Body of pancreas (tissue), 4 donors: Measurements from ENCODE around the gene CLIP1.

ENCODE experiments used
- CTCF ChIP-seq, 7 experiments: fragments of 450-650 bp in 4 of 7; fragments of 200-600 bp in 3 of 7; sonication (generic) in 3 of 7; IDR thresholded peaks; one replicate each; pipeline ENCODE4 v1.5.1; 2016 to 2019; ENCODE audit warnings: antibody characterized with exemption in 7 of 7
- POLR2A ChIP-seq, 3 donors: fragments of 450-650 bp; IDR thresholded peaks; one replicate each; pipeline ENCODE4 v1.6.1; 2016; ENCODE audit warnings: antibody characterized with exemption in 3 of 3, mild to moderate bottlenecking in 2 of 3

- TF ChIP-seq CTCF (IDR thresholded peaks at IDR 0.05) (no peak), POLR2A (IDR thresholded peaks at IDR 0.05) (no peak)
Measured at GRCh38 chr12:122452701-122453285, 30.3 kb upstream of the CLIP1 start.
